Measurements from ENCODE around the gene ALG1.

GRCh38 chr16:5069854-5070253 is 1.8 kb upstream of the ALG1 start:
- TF ChIP-seq LEF1 (IDR thresholded peaks at IDR 0.05; ENCODE audit: borderline replicate concordance) (no peak), SP1 (IDR thresholded peaks at IDR 0.05) (no peak), SUZ12 (IDR thresholded peaks at IDR 0.05) (no peak), FOXK2 (IDR thresholded peaks at IDR 0.05) (no peak), BHLHE40 (IDR thresholded peaks at IDR 0.05; ENCODE audit: borderline replicate concordance) (no peak), FOXA1 (IDR thresholded peaks at IDR 0.05) (no peak)
